Measurements from ENCODE around the gene MAGI1.

MAGI1 gene

GRCh38 chr3:65806600-65806999 is 232.1 kb downstream of the MAGI1 start:
- H3K27me3 ChIP-seq (ENCODE audit: insufficient read depth, low read depth): no peaks in the 10 kb centered on the region
- H3K27ac ChIP-seq: no peak overlapping the region
- no peak overlapping the region for H3K4me3 ChIP-seq (IDR thresholded peaks at IDR 0.05; ENCODE audit: insufficient read depth, low read depth, low read length)
- no peaks in the 10 kb centered on the region for H3K79me2 ChIP-seq (ENCODE audit: insufficient read depth, low read depth)
- no peak overlapping the region for H3K9ac ChIP-seq
- TF ChIP-seq CTCF (conservative IDR thresholded peaks at IDR 0.05; ENCODE audit: low read depth, low read length): no peak
- H2AFZ ChIP-seq (ENCODE audit: low read depth): no peak overlapping the region
- no peaks in the 10 kb centered on the region for H3K4me1 ChIP-seq (ENCODE audit: low read depth, poor library complexity, severe bottlenecking)
- H4K20me1 ChIP-seq (ENCODE audit: insufficient read depth): no peaks in the 10 kb centered on the region
- H3K4me2 ChIP-seq: no peak overlapping the region
- no peaks in the 10 kb centered on the region for H3K36me3 ChIP-seq (ENCODE audit: insufficient read depth)

GRCh38 chr3:65796676-65797075 is 242.0 kb downstream of the MAGI1 start:
- no peak overlapping the region for H3K4me3 ChIP-seq (IDR thresholded peaks at IDR 0.05; ENCODE audit: insufficient read depth, low read depth, low read length)
- H3K4me2 ChIP-seq: no peak overlapping the region
- H4K20me1 ChIP-seq (ENCODE audit: insufficient read depth): no peaks in the 10 kb centered on the region
- no peaks in the 10 kb centered on the region for H3K36me3 ChIP-seq (ENCODE audit: insufficient read depth)
- no peaks in the 10 kb centered on the region for H3K4me1 ChIP-seq (ENCODE audit: low read depth, poor library complexity, severe bottlenecking)
- no peaks in the 10 kb centered on the region for H3K27me3 ChIP-seq (ENCODE audit: insufficient read depth, low read depth)
- H3K9ac ChIP-seq: no peak overlapping the region
- no peak for TF ChIP-seq CTCF (conservative IDR thresholded peaks at IDR 0.05; ENCODE audit: low read depth, low read length)
- H3K79me2 ChIP-seq (ENCODE audit: insufficient read depth, low read depth): no peaks in the 10 kb centered on the region
- H2AFZ ChIP-seq (ENCODE audit: low read depth): no peak overlapping the region
- no peak overlapping the region for H3K27ac ChIP-seq

GRCh38 chr3:65795166-65795565 is 243.6 kb downstream of the MAGI1 start:
- H3K4me2 ChIP-seq: no peak overlapping the region
- H4K20me1 ChIP-seq (ENCODE audit: insufficient read depth): no peaks in the 10 kb centered on the region
- no peak overlapping the region for H2AFZ ChIP-seq (ENCODE audit: low read depth)
- no peak overlapping the region for H3K27ac ChIP-seq
- H3K79me2 ChIP-seq (ENCODE audit: insufficient read depth, low read depth): no peaks in the 10 kb centered on the region
- no peak overlapping the region for H3K4me3 ChIP-seq (IDR thresholded peaks at IDR 0.05; ENCODE audit: insufficient read depth, low read depth, low read length)
- H3K4me1 ChIP-seq (ENCODE audit: low read depth, poor library complexity, severe bottlenecking): no peaks in the 10 kb centered on the region
- TF ChIP-seq CTCF (conservative IDR thresholded peaks at IDR 0.05; ENCODE audit: low read depth, low read length): no peak
- H3K27me3 ChIP-seq (ENCODE audit: insufficient read depth, low read depth): no peaks in the 10 kb centered on the region
- no peak overlapping the region for H3K9ac ChIP-seq
- no peaks in the 10 kb centered on the region for H3K36me3 ChIP-seq (ENCODE audit: insufficient read depth)

- Histone ChIP-seq H3K4me1 (ENCODE audit: low read depth, poor library complexity, severe bottlenecking) (no peaks in the 10 kb centered on the region), H3K36me3 (ENCODE audit: insufficient read depth) (no peaks in the 10 kb centered on the region), H3K27me3 (ENCODE audit: insufficient read depth, low read depth) (no peaks in the 10 kb centered on the region), H3K4me3 (IDR thresholded peaks at IDR 0.05; ENCODE audit: insufficient read depth, low read depth, low read length) (no peak overlapping the region), H4K20me1 (ENCODE audit: insufficient read depth) (no peaks in the 10 kb centered on the region), H3K4me2 (no peak overlapping the region), H3K9ac (no peak overlapping the region), H3K27ac (no peak overlapping the region), H2AFZ (ENCODE audit: low read depth) (no peak overlapping the region), H3K79me2 (ENCODE audit: insufficient read depth, low read depth) (no peaks in the 10 kb centered on the region)
- TF ChIP-seq CTCF (conservative IDR thresholded peaks at IDR 0.05; ENCODE audit: low read depth, low read length): no peak
These were observed 245.1 kb downstream of the MAGI1 start for GRCh38 chr3:65793495-65794200.
